Astrocyte of the spinal cord (primary cell): Measurements from ENCODE around the gene SMDT1.

Source experiments
- DNase-seq: peaks from one replicate; pipeline ENCODE4 v3.0.0; 2011; ENCODE audit warnings: low read depth, low spot score
- H3K4me3 ChIP-seq: 2 replicates; pipeline ENCODE4 v1.5.1; 2011; ENCODE audit warnings: low read depth, mild to moderate bottlenecking, low read length, moderate library complexity
- in situ Hi-C: cut with HindIII; loops from 2 replicates; pipeline ENCODE4 v1.10.0; 2017; ENCODE audit warnings: low sequenced_read_pairs
- TF ChIP-seq, protein P1 (sequence below): IDR thresholded peaks from 2 replicates; pipeline ENCODE4 v1.5.1; 2012; ENCODE audit warnings: low read depth, mild to moderate bottlenecking, low read length, inconsistent platforms

Gene SMDT1

DNA sequence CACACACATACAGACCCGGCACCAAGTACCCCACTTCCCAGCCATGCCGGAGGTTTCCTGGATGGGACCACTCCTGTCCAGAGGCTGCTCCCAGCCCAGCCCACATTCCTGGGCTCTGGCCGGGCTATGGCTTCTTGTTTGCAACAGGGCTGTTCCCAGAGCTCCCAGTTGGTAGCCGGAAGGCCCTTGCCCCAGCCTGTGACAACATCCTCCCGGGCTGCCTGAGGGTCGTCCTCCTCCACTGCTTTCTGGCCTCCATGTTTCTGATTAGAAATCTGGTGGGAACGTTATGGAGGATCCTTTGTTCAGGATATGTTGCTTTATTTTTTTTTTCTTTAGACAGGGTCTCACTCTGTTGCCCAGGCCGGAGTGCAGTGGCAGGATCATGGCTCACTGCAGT, 52.1 kb downstream of the SMDT1 start:
- TF ChIP-seq, protein P1, sequence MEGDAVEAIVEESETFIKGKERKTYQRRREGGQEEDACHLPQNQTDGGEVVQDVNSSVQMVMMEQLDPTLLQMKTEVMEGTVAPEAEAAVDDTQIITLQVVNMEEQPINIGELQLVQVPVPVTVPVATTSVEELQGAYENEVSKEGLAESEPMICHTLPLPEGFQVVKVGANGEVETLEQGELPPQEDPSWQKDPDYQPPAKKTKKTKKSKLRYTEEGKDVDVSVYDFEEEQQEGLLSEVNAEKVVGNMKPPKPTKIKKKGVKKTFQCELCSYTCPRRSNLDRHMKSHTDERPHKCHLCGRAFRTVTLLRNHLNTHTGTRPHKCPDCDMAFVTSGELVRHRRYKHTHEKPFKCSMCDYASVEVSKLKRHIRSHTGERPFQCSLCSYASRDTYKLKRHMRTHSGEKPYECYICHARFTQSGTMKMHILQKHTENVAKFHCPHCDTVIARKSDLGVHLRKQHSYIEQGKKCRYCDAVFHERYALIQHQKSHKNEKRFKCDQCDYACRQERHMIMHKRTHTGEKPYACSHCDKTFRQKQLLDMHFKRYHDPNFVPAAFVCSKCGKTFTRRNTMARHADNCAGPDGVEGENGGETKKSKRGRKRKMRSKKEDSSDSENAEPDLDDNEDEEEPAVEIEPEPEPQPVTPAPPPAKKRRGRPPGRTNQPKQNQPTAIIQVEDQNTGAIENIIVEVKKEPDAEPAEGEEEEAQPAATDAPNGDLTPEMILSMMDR: no peak
- in situ Hi-C loops: no loop called here
- no peak for DNase-seq
- no peak overlapping the region for H3K4me3 ChIP-seq

DNA sequence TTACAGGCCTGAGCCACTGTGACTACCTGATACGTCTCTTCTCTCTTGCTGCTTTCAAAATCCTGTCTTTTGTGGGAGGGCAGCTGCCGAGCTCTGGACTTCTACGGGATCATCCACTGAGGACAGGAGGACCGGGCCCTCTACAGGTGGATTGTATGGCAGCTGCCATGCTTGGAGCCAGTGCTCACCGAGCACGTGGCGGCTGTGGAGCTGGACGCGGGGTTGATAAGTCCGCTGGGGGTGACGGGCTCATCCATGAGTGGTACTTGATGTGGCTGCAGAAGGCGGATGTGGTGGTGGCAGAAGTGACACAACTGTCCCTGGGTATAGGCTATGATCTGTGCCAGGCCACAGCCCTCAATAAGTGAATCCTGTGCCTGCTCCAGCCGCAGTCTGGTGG, 53.0 kb downstream of the SMDT1 start:
- in situ Hi-C loops: no loop called here
- TF ChIP-seq, protein P1: no peak
- DNase-seq: no peak
- H3K4me3 ChIP-seq: no peak overlapping the region
